Fibroblast of mammary gland (primary cell): ENCODE results near the gene COL26A1.

ENCODE experiments used
- DNase-seq: peaks from one replicate; pipeline ENCODE4 v3.0.0-alpha.2; 2010; ENCODE audit warnings: low read depth
- H3K4me3 ChIP-seq: 2 replicates; pipeline ENCODE4 v1.5.1; 2011; ENCODE audit warnings: low read depth, mild to moderate bottlenecking, low read length, moderate library complexity; ENCODE audit not compliant: control insufficient read depth
- CTCF ChIP-seq: conservative IDR thresholded peaks from 2 replicates; pipeline ENCODE4 v1.5.1; 2011; ENCODE audit warnings: low read depth, low read length, inconsistent platforms; ENCODE audit not compliant: control insufficient read depth, insufficient read depth

The COL26A1 gene

GRCh38 chr7:101562531-101563197, 200.0 kb downstream of the COL26A1 start:
- H3K4me3 ChIP-seq: no peak overlapping the region
- TF ChIP-seq CTCF: no peak
- no peak for DNase-seq

GRCh38 chr7:101563198-101563901, 200.7 kb downstream of the COL26A1 start:
- H3K4me3 ChIP-seq: no peak overlapping the region
- DNase-seq: no peak
- TF ChIP-seq CTCF: no peak

- DNase-seq: no peak
- no peak for TF ChIP-seq CTCF
- no peak overlapping the region for H3K4me3 ChIP-seq
Observed at GRCh38 chr7:101563943-101564777, 201.5 kb downstream of the COL26A1 start.

GRCh38 chr7:101564778-101565211, 202.1 kb downstream of the COL26A1 start:
- no peak overlapping the region for H3K4me3 ChIP-seq
- no peak for DNase-seq
- TF ChIP-seq CTCF: no peak

GRCh38 chr7:101565601-101566209, 203.0 kb downstream of the COL26A1 start:
- no peak overlapping the region for H3K4me3 ChIP-seq
- DNase-seq: no peak
- no peak for TF ChIP-seq CTCF

GRCh38 chr7:101567230-101567629, 204.6 kb downstream of the COL26A1 start:
- no peak for TF ChIP-seq CTCF
- H3K4me3 ChIP-seq: no peak overlapping the region
- no peak for DNase-seq
